Pancreas (tissue), 10 donors: ENCODE data around the gene PGM1. TPM values are rescaled to one million over a fixed set of nuclear protein-coding genes. Genes with fewer than 3 reads are reported as not detected.

Source experiments
- ATAC-seq, 4 donors: fragments of 200-7000 bp; cut with Tn5 transposase; one replicate each; pipeline versions ENCODE4 v1.8.0 to v1.9.1; 2020; ENCODE audit warnings: mild to moderate bottlenecking in 4 of 4, moderate library complexity in 4 of 4
- DNase-seq, 6 donors: peaks; one replicate each; pipeline ENCODE4 v3.0.0-alpha.2; 2020
- FAIRE-seq: peaks from 2 replicates; lab custom pipeline; 2012; peaks lifted over from hg19 to GRCh38; lab: Jason Lieb, UNC
- H3K27ac ChIP-seq, 4 donors: fragments of 200-600 bp; sonication (generic); 1 replicate in 3 of 4; 2 replicates in 1 of 4; pipeline versions ENCODE4 v1.5.0 to v1.8.0; 2020
- H3K27me3 ChIP-seq, 4 donors: fragments of 200-600 bp; one replicate each; pipeline ENCODE4 v1.8.0; 2021
- H3K36me3 ChIP-seq, 3 donors: fragments of 200-600 bp; sonication (generic) in 1 of 3; one replicate each; pipeline versions ENCODE4 v1.5.0 to v1.8.0; 2020 to 2021
- H3K4me1 ChIP-seq, 3 donors: fragments of 200-600 bp; one replicate each; pipeline ENCODE4 v1.8.0; 2021
- H3K4me3 ChIP-seq, 4 donors: fragments of 200-600 bp; sonication (generic) in 2 of 4; one replicate each; pipeline versions ENCODE4 v1.5.0 to v1.8.0; 2020 to 2021
- H3K9me3 ChIP-seq, 4 donors: fragments of 200-600 bp; one replicate each; pipeline ENCODE4 v1.8.0; 2021
- WGBS, 2 donors: extraction: QIAGEN DNeasy Blood & Tissue Kit; methylation state at CpG; one replicate each; pipeline ENCODE4 v1.1.7; 2013; 5-methylcytosine and 5-hydroxymethylcytosine counted together
- intact Hi-C, 3 donors: fragments of 100-400 bp; cut with DNase I; formaldehyde crosslinking; loops; one replicate each; pipeline versions ENCODE4 v1.11.1 to v1.14.2; 2022
- polyA plus RNA-seq, 2 donors: library from polyadenylated mRNA; stranded (reverse); fragments of 200-250 nt; gene quantifications; one replicate each; pipeline ENCODE4 v1.2.3, GENCODE V29; 2013
- total RNA-seq, 6 donors: library from RNA; stranded (reverse); fragmentation: NEBNext Ultra II Directional in 4 of 6; extraction: Animal tissue kit (Norgen Biotek cat#: 25700) in 4 of 6; gene quantifications; one replicate each; pipeline versions ENCODE4 v1.2.1 to v1.2.4, GENCODE V29; 2021 to 2023
- TF ChIP-seq, protein P1 (sequence below), 4 donors: fragments of 200-600 bp; sonication (generic) in 3 of 4; IDR thresholded peaks; one replicate each; pipeline versions ENCODE4 v1.5.0 to v1.8.0; 2021; ENCODE audit warnings: antibody characterized with exemption in 4 of 4
- donor health status: healthy with polysubstance abuse.
- donor health status: DM: no; HTN: no; CAD: no; lungs with moderate emphysema.
- donor health status: DM: no; HTN: no; CAD: no.
- donor health status: control.
- donor health status: control.
- donor health status: Bipolar disorder and iron deficiency.
- donor health status: DM: yes; HTN: yes; CAD: no.
- donor health status: DM: no; HTN: no; CAD: no.
- donor health status: DM: no; HTN: no; CAD: no.
- donor health status: DM: yes; HTN: yes; CAD: no.

The PGM1 gene
- total RNA-seq (100 to 1,000 TPM in 1 of 6 donors, 10 to 100 TPM in 5; 55.6 to 106 (median 68.0) TPM), polyA plus RNA-seq (10 to 100 TPM; 19.8 to 21.7 TPM)

DNA sequence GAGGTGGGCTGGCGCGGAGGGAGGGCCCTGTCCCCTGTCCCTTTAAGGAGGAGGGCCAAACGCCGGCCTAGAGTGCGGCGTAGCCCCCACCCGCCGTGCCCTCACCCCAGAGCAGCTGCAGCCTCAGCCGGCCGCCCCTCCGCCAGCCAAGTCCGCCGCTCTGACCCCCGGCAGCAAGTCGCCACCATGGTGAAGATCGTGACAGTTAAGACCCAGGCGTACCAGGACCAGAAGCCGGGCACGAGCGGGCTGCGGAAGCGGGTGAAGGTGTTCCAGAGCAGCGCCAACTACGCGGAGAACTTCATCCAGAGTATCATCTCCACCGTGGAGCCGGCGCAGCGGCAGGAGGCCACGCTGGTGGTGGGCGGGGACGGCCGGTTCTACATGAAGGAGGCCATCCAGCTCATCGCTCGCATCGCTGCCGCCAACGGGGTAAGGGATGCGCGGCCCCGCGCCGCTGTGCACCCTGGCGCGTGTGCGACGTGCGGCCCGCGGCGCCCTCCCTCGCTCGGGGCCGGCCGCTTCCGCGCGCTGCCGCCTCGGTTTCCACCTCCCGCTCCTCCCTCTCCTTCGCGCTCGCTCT, at the start of gene PGM1:
PGM1 (plus strand) TSS at position 109 of the 583 bp plus-strand sequence; CDS start at position 187, 78 bp downstream.
- Histone ChIP-seq H3K4me3 (peak within 1 kb of the TSS; percentile 55 to 89 (median 84)), H3K4me1 (peaks cover 6 to 23% (median 11%) of the 10 kb centered on the region in 3 donors), H3K27me3 (no peaks in the 10 kb centered on the region), H3K27ac (peak within 1 kb of the TSS; percentile 82 to 100 (median 92)), H3K36me3 (no peaks in the 10 kb centered on the region), H3K9me3 (no peaks in the 10 kb centered on the region)
- FAIRE-seq (no peak), ATAC-seq (peak; percentile 67 to 83 (median 78)), DNase-seq (peak; percentile 68 to 89 (median 81))
- WGBS, 2 donors: 0 to 1% methylated on average over 44 to 64 of the region's 64 CpGs
- intact Hi-C loops: no loop called here
- TF ChIP-seq, protein P1, sequence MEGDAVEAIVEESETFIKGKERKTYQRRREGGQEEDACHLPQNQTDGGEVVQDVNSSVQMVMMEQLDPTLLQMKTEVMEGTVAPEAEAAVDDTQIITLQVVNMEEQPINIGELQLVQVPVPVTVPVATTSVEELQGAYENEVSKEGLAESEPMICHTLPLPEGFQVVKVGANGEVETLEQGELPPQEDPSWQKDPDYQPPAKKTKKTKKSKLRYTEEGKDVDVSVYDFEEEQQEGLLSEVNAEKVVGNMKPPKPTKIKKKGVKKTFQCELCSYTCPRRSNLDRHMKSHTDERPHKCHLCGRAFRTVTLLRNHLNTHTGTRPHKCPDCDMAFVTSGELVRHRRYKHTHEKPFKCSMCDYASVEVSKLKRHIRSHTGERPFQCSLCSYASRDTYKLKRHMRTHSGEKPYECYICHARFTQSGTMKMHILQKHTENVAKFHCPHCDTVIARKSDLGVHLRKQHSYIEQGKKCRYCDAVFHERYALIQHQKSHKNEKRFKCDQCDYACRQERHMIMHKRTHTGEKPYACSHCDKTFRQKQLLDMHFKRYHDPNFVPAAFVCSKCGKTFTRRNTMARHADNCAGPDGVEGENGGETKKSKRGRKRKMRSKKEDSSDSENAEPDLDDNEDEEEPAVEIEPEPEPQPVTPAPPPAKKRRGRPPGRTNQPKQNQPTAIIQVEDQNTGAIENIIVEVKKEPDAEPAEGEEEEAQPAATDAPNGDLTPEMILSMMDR (IDR thresholded peaks at IDR 0.05): no peak

- intact Hi-C loops: no loop called here
- no peak overlapping the region for H3K27ac ChIP-seq
- FAIRE-seq: no peak
- no peaks in the 10 kb centered on the region for H3K4me1 ChIP-seq
- no peak overlapping the region for H3K4me3 ChIP-seq
- no peaks in the 10 kb centered on the region for H3K9me3 ChIP-seq
- no peaks in the 10 kb centered on the region for H3K27me3 ChIP-seq
- TF ChIP-seq, protein P1 (IDR thresholded peaks at IDR 0.05): no peak
- no peak for DNase-seq
- ATAC-seq: no peak
- H3K36me3 ChIP-seq: peaks cover 0 to 5% (median 0%) of the 10 kb centered on the region in 3 donors
Measured at GRCh38 chr1:63545780-63546179, 47.4 kb upstream of the PGM1 start.

- Histone ChIP-seq H3K27ac (no peak overlapping the region), H3K4me1 (no peaks in the 10 kb centered on the region), H3K4me3 (no peak overlapping the region), H3K36me3 (peaks cover 0 to 5% (median 0%) of the 10 kb centered on the region in 3 donors), H3K9me3 (no peaks in the 10 kb centered on the region), H3K27me3 (no peaks in the 10 kb centered on the region)
- ATAC-seq (no peak), DNase-seq (no peak), FAIRE-seq (no peak)
- WGBS, 2 donors: 88 to 91% methylated on average over 2 of the region's 2 CpGs
- intact Hi-C loops: no loop called here
- TF ChIP-seq, protein P1 (IDR thresholded peaks at IDR 0.05): no peak
Measured at GRCh38 chr1:63547621-63548294, 45.5 kb upstream of the PGM1 start.

GRCh38 chr1:63548303-63548702, 44.9 kb upstream of the PGM1 start:
- no peak overlapping the region for H3K27ac ChIP-seq
- FAIRE-seq: no peak

More at GRCh38 chr1:63548303-63548702, 44.9 kb upstream of the PGM1 start:
- Histone ChIP-seq H3K27me3 (no peaks in the 10 kb centered on the region), H3K4me1 (no peaks in the 10 kb centered on the region), H3K4me3 (no peak overlapping the region), H3K36me3 (peaks cover 0 to 5% (median 0%) of the 10 kb centered on the region in 3 donors), H3K9me3 (no peaks in the 10 kb centered on the region)
- WGBS, 2 donors: 73 to 75% methylated on average over 2 of the region's 2 CpGs
- intact Hi-C loops: no loop called here
- TF ChIP-seq, protein P1 (IDR thresholded peaks at IDR 0.05): no peak
- ATAC-seq: no peak
- no peak for DNase-seq
